CD4-positive, alpha-beta T cell treated with Interleukin-17A for 4 hours (primary cell): Measurements from ENCODE around the gene SDK1.
"Not testable (repeated sequence)": the region's sequence is repeated elsewhere in the genome, so short reads cannot be mapped to it uniquely, and the experiment has no call there.

ENCODE experiments used
- DNase-seq: peaks from one replicate; pipeline ENCODE4 v3.0.0-alpha.2; 2020; ENCODE audit warnings: mixed read lengths

SDK1 gene

GRCh38 chr7:4308205-4308590, 1007.1 kb downstream of the SDK1 start:
- no peak for DNase-seq

GRCh38 chr7:4313911-4314310, 1012.9 kb downstream of the SDK1 start:
- not testable (repeated sequence) for DNase-seq

DNA sequence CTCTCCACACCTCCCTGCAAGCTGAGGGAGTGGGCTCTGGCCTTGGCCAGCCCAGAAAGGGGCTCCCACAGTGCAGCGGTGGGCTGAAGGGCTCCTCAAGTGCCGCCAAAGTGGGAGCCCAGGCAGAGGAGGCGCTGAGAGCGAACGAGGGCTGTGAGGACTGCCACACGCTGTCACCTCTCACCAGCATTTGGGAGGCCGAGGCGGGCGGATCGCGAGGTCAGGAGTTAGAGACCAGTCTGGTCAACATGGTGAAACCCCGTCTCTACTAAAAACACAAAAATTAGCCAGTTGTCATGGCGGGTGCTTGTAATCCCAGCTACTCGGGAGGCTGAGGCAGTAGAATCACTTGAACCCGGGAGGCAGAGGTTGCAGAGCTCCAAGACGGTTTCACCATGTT, 1013.3 kb downstream of the SDK1 start:
- not testable (repeated sequence) for DNase-seq
